GM18951 (cell line): Measurements from ENCODE around the gene ATP6V0A4.

Experiments used
- POLR2A ChIP-seq: IDR thresholded peaks from 4 replicates; pipeline ENCODE4 v1.6.1; 2011; ENCODE audit warnings: mild to moderate bottlenecking; ENCODE audit not compliant: insufficient read length, insufficient read depth; ENCODE audit errors: extremely low read depth
- in situ Hi-C: fragments of 300-500 bp; cut with MboI; formaldehyde crosslinking; loops from one replicate; pipeline ENCODE4 v1.12.0; 2022; ENCODE audit warnings: low sequenced_read_pairs, mixed read lengths, inconsistent platforms; ENCODE audit not compliant: unreplicated experiment

Gene ATP6V0A4

DNA sequence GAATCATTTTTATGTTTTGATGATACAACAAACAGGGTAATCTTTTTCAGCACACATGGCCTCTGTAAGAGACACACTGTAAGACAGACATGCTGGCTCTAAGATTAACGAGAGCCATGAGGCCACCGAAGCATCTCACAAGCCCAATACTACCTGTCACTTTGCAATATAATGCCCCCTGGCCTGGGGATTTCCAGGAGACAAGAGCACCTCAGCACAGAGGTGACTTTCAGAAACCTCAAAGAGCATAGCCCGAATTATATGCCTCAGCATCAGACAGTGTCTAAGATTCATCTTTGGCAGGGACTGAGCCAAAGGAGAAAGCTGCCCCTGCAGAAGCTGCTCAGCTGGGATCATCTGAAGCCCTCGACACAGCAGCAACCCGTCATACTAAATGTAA, 44.4 kb downstream of the ATP6V0A4 start:
- TF ChIP-seq POLR2A, result no peak
- in situ Hi-C loops, result no loop called here

DNA sequence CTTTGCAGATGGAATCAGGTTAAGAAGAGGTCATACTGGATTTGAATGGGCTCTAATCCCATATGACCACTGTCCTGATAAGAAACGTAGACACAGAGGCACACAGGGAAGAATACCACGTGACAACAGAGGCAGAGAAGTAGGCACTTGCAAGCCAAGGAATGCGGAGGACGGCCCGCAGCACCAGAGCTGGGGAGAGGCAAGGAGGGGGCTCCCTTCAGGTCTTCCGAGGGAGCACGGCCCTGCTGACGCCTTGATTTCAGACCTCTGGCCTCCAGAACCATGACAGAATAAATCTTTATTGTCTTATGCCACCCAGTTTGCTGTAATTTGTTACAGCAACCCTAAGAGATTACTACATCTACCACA, 44.9 kb downstream of the ATP6V0A4 start:
- no peak for TF ChIP-seq POLR2A
- in situ Hi-C loops, result no loop called here

DNA sequence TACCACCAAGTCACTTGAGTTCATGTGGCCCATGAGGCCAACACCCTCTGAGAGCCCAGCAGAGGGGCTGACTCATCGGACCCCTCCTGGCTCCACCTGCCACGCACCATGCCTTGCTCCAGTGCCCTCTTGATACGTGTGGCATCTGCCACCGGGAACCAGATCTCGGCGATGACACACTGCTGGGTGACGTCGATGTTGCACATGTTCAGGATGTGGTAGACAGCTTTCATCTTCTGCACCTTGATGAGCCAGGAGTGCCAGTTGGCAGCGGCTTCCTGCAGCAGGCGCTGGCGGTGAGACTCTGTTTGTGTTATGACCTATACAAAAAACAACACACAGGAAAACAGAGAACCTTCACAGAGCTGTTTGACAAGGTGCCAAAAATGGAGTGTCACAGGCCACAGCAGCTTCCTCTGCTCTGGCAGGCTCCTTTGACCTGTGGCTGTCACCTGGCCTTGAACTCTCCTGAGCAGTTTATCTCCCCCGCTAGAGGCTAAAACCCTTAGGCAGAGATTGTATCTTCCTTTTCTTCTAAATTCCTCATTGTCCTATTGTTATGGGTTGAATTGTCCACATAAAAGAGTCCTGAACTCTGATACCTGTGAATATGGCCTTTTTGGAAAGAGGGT, 45.4 kb downstream of the ATP6V0A4 start:
- no peak for TF ChIP-seq POLR2A
- in situ Hi-C loops, result no loop called here

DNA sequence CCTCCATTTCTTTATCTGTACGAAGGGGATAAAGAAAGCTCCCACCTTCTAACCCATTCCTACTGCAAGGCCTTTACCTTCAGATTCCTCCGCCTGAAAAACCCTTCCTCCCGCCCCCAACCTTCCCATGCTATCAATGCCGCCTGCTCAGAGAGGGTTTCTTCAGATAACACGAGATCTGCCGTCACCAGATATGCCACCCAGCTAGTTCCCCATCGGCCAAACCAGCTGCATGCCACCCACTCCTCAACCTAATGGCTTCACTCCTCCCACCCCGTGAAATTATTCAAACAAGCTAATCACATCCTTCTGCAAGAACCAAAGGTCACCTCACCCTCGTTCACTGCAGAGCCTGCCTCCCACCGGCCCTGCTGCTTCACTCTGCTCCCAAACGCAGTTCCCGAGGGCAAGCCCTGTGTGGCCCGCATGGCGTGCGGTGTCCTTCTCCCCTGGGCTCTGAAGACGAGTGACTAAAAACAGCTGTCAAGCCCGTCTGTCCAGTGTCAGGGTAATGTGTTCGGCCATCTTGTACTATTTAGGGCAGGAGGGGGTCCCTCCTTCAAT, 47.0 kb downstream of the ATP6V0A4 start:
- TF ChIP-seq POLR2A, result no peak
- in situ Hi-C loops, result no loop called here

DNA sequence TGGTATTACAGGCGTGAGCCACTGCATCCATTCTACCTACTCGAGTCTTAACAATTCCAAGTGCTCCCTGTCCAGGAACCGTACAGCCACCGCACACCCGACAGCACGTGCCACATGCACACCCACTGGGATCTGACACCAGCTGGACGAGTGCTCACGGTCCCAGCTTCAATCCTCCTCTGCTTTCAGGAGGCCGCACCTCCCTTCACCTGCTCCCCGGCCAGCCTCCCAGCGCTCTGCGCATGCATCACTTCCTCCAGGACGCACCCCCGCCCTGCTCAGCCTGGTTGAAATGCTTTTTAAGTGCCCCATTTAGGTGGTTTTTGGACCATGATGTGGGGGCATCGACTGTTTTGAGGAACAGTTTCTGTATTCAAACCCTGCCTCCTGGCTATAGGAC, 47.5 kb downstream of the ATP6V0A4 start:
- in situ Hi-C loops, result no loop called here
- TF ChIP-seq POLR2A, result no peak

DNA sequence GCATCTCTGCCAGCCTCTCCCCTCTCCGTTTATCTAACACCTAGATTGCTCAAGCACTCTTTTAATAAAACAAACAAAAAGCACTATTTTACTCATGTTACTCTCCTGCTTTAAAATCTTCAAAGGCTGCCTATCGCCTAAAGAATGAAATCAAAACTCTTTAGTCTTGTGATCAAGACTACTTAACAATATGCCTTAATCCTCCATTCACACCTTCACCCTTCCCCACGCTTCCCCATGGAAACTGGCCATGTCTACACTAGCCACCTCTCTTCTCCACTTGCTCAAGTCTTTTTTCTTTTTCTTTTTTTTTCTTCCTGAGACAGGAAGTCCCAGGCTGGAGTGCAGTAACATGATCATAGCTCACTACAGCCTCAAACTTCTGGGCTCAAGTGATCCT, 48.0 kb downstream of the ATP6V0A4 start:
- in situ Hi-C loops, result loop anchor here (25.0 kb wide), 3 partner anchors 288 to 838 kb away; partner anchors contain the start of gene TRIM24
- TF ChIP-seq POLR2A, result no peak

DNA sequence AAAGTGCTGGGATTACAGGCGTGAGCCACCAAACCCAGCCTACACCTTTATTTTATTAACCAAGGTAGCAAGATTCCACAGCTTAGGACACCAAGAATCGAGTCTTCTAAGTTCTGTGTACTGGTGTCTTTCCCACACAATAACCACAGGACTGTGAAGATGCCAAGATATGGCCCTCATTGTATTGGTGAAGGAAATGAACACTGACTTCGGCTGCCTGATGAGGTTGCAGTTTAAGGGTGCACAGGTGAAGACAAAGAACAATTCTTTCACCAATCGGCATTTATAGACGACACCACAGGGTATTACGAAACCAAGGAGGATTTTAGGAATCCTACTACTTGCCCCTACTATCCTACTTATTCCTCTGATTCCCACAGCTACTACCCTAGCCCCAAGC, 49.3 kb downstream of the ATP6V0A4 start:
- TF ChIP-seq POLR2A, result no peak
- in situ Hi-C loops, result loop anchor here (25.0 kb wide), 3 partner anchors 286 to 836 kb away; partner anchors contain the start of gene TRIM24

DNA sequence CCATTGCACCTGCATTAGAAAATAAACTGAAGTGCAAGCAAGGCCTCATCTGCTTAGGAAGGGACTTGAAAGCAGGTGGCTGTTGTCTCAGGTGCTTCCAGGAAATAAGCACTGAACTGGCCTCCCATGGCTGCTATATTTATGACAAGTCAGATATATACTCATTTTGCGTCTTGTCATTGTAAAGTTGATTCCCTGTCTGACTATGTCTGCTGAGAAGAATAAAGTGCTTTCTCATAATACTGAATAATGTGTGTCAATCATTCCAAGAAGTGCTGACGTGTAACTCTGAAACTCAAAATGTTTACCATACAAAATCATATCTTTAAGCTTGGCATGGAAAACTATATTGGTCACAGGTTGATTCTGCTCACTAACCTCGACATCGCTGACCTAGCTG, 51.9 kb downstream of the ATP6V0A4 start:
- in situ Hi-C loops, result loop anchor here (25.0 kb wide), 3 partner anchors 284 to 834 kb away; partner anchors contain the start of gene TRIM24

DNA sequence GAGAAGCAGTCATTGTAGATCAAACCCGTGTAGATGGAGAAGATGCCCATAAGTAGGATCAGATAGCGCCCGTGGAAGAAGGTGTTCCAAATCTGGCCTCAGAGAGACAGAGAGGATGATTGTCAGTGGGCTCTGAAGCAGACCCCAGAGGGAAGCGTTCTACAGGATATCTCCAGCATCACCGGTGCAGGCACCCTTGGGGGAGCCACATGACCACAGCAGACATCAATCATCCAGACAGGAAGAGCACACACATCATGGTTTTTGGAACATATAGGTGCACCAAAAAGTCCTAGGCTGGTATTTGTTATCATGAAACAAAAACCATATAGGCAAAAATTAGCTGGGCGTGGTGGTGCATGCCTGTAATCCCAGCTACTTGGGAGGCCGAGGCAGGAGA, 52.8 kb downstream of the ATP6V0A4 start:
- in situ Hi-C loops, result loop anchor here (25.0 kb wide), 3 partner anchors 283 to 833 kb away; partner anchors contain the start of gene TRIM24
- no peak for TF ChIP-seq POLR2A

More for the DNA sequence above, 51.9 kb downstream of the ATP6V0A4 start:
- no peak for TF ChIP-seq POLR2A

DNA sequence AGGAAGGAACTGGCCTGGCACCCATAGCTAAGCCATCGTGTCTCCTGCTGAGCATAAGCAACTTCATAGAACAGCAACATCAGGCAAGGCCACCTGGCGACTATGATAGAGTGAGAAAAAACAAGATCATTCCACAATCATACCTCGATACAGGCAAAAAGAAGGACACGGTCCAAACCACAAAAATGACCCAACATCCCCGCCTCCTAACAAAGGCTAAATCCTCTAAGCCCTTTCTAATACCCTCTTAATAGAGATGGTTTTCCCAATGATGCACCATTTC, 56.6 kb downstream of the ATP6V0A4 start:
- in situ Hi-C loops, result loop anchor here (25.0 kb wide), 3 partner anchors 279 to 829 kb away; partner anchors contain the start of gene TRIM24
- no peak for TF ChIP-seq POLR2A

DNA sequence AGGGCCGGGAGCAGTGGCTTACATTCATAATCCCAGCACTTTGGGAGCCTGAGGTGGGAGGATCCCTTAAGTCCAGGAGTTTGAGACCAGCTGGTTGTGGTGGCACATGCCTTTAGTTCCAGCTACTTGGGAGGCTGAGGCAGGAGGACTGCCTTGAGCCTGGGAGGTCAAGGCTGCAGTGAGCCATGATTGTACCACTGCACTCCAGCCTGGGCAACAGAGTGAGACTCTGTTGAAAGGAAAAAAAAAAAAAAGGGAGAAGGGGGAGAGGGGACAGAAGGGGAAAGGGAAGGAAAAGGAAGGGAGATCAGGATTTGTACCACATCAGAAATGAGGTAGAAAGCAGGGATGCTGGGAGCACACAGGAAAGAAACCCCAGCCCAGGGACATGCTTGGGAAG, 58.1 kb downstream of the ATP6V0A4 start:
- in situ Hi-C loops, result loop anchor here (25.0 kb wide), 3 partner anchors 278 to 828 kb away; partner anchors contain the start of gene TRIM24

DNA sequence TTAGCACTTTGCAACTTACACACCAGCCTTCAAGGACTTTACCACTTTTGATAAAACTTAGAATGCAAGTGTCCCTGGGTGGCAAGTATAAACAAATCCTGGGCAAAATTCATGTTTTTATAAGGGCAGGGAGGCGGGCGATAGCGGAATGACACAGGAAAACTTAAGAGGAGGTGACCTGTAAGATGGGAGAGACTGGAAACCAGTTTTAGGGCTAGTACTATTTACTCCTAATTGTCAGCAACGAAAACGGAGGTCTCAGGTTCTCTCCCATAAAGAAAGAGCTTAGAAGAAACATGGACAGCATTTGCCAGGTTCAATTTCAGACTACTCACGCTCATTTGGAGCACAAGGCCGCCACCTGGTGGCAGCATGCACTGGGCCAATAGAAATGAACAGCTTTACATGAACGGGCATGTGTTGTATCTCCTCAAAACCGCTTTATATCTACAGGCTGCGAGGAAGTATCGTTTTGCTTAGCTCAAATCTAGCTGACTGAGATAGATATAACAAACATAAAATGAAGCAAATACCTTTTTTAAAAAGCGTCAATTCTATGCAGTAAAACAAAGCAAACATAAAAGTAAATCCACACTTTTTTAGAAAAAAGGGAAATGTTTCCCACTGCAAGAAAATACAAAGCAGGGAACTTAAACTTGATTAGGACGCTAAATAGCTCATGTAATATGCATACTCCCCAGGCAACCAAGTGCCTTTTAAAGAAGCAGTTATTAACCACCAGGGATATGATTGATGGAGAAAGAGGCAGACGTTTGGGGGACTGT, 59.3 kb downstream of the ATP6V0A4 start:
- TF ChIP-seq POLR2A, result no peak
- in situ Hi-C loops, result loop anchor here (25.0 kb wide), 3 partner anchors 276 to 826 kb away; partner anchors contain the start of gene TRIM24

More for the DNA sequence above, 58.1 kb downstream of the ATP6V0A4 start:
- TF ChIP-seq POLR2A, result no peak

DNA sequence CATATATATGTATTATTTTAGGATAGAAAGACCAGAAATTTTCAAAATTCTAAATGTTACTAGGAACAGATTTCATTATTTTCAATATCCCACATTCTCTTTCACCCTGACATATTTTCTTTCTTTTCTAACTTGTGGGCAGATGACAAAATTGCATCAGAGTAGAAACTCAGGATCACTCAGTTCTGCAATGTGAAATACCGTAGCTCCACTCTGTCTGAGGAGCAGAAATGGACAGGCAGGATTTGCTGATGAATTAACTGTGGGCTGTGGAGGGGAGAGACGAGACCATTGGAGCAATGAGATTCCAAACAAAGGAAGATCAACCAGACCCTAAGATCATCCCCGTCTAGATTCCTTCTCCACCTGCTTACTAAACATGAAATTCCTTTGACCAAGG, 59.9 kb downstream of the ATP6V0A4 start:
- TF ChIP-seq POLR2A, result no peak
- in situ Hi-C loops, result loop anchor here (25.0 kb wide), 3 partner anchors 276 to 826 kb away; partner anchors contain the start of gene TRIM24
